ENCODE data around the gene SENP5. TPM values are rescaled to one million over a fixed set of nuclear protein-coding genes. Genes with fewer than 3 reads are reported as not detected.

SENP5 gene
- total and polyA plus RNA-seq, 2 experiments from 2014 or later = 16.9 to 36.2 TPM

GRCh38 chr3:196979545-196979944 is 111.8 kb downstream of the SENP5 start:
- Histone ChIP-seq H3K4me3 (no peak overlapping the region), H3K36me3 (ENCODE audit: low read depth) (no peaks in the 10 kb centered on the region), H3K79me2 (ENCODE audit: insufficient read depth) (no peaks in the 10 kb centered on the region), H3K9ac (no peak overlapping the region), H3K4me1 (ENCODE audit: insufficient read depth) (no peaks in the 10 kb centered on the region; the same call in 1 of the 2 replicates), H3K27ac (no peak overlapping the region), H3K9me2 (ENCODE audit: insufficient read depth) (no peaks in the 10 kb centered on the region), H3K4me2 (ENCODE audit: unreplicated experiment) (no peak overlapping the region), H4K20me1 (ENCODE audit: insufficient read depth) (no peaks in the 10 kb centered on the region), H3F3A (ENCODE audit: insufficient read depth) (no peaks in the 10 kb centered on the region), H2AFZ (no peak overlapping the region), H3K9me3 (ENCODE audit: low read depth) (no peaks in the 10 kb centered on the region), H3K27me3 (replicated peaks; ENCODE audit: insufficient read depth) (0 out of 2 replicates have a peak, but pooled peaks cover 5% of the 10 kb centered on the region)
- WGBS, 2 experiments (ENCODE audit: low coverage in 1 of 2, low lambda C conversion rate in 2 of 2, missing lambda C conversion rate in 2 of 2) = 76 to 78% methylated on average over 10 of the region's 10 CpGs
- in situ Hi-C loops (cut with MboI) = loop anchor here (25.0 kb wide), 1 partner anchor 208 kb away; no protein-coding TSS in a partner anchor
- peak; percentile 83 for DNase-seq
- no peak for TF ChIP-seq EZH2phosphoT487 (IDR thresholded peaks at IDR 0.05; ENCODE audit: insufficient read depth, low read depth)
- TF ChIP-seq EZH2 (IDR thresholded peaks at IDR 0.05; ENCODE audit: insufficient read depth, poor library complexity, severe bottlenecking) = no peak

GRCh38 chr3:196981657-196982056 is 113.9 kb downstream of the SENP5 start:
- Histone ChIP-seq H3K4me2 (ENCODE audit: unreplicated experiment) (no peak overlapping the region), H3K27me3 (replicated peaks; ENCODE audit: insufficient read depth) (0 out of 2 replicates have a peak, but pooled peaks cover 5% of the 10 kb centered on the region), H2AFZ (no peak overlapping the region), H3K4me3 (no peak overlapping the region), H3K9ac (no peak overlapping the region), H3K9me3 (ENCODE audit: low read depth) (no peaks in the 10 kb centered on the region), H3K4me1 (ENCODE audit: insufficient read depth) (no peaks in the 10 kb centered on the region; the same call in 1 of the 2 replicates), H4K20me1 (ENCODE audit: insufficient read depth) (no peaks in the 10 kb centered on the region), H3K79me2 (ENCODE audit: insufficient read depth) (no peaks in the 10 kb centered on the region), H3F3A (ENCODE audit: insufficient read depth) (no peaks in the 10 kb centered on the region), H3K9me2 (ENCODE audit: insufficient read depth) (no peaks in the 10 kb centered on the region), H3K27ac (no peak overlapping the region), H3K36me3 (ENCODE audit: low read depth) (no peaks in the 10 kb centered on the region)
- WGBS, 2 experiments (ENCODE audit: low coverage in 1 of 2, low lambda C conversion rate in 2 of 2, missing lambda C conversion rate in 2 of 2) = 81 to 89% methylated on average over 13 of the region's 13 CpGs
- no peak for DNase-seq
- in situ Hi-C loops (cut with MboI) = loop anchor here (25.0 kb wide), 1 partner anchor 206 kb away; no protein-coding TSS in a partner anchor
- TF ChIP-seq EZH2phosphoT487 (IDR thresholded peaks at IDR 0.05; ENCODE audit: insufficient read depth, low read depth) (no peak), EZH2 (IDR thresholded peaks at IDR 0.05; ENCODE audit: insufficient read depth, poor library complexity, severe bottlenecking) (no peak)

DNA sequence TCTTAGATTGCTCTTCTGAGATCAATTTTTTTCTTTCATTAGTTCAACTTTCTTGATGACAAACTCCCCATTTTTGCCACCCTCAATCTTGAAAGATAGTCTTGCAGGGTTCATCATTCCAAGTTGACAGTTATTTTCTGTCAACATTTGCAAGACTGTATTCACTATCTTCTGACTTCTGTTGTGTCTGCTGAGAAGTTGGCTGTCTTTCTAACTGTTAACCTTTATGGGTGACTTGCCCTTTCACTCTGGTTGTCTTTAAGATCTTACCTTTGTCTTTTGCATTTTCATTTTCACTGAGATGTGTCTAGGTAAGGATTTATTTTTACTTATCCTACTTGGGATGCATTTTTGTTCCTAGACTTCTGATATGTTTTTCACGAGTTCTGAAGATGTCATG is 115.5 kb downstream of the SENP5 start:
- no peak overlapping the region for H3K4me3 ChIP-seq
- no peak overlapping the region for H3K27ac ChIP-seq
- DNase-seq = no peak
- no peaks in the 10 kb centered on the region for H3K79me2 ChIP-seq (ENCODE audit: insufficient read depth)
- no peak overlapping the region for H2AFZ ChIP-seq
- no peaks in the 10 kb centered on the region for H3K36me3 ChIP-seq (ENCODE audit: low read depth)
- 0 out of 2 replicates have a peak, but pooled peaks cover 5% of the 10 kb centered on the region for H3K27me3 ChIP-seq (replicated peaks; ENCODE audit: insufficient read depth)
- no peak overlapping the region for H3K9ac ChIP-seq
- TF ChIP-seq EZH2 (IDR thresholded peaks at IDR 0.05; ENCODE audit: insufficient read depth, poor library complexity, severe bottlenecking) = no peak
- no peak for TF ChIP-seq EZH2phosphoT487 (IDR thresholded peaks at IDR 0.05; ENCODE audit: insufficient read depth, low read depth)
- H3K4me1 ChIP-seq (ENCODE audit: insufficient read depth) = no peaks in the 10 kb centered on the region; the same call in 1 of the 2 replicates
- no peaks in the 10 kb centered on the region for H3K9me3 ChIP-seq (ENCODE audit: low read depth)
- H3K9me2 ChIP-seq (ENCODE audit: insufficient read depth) = no peaks in the 10 kb centered on the region
- WGBS, 2 experiments (ENCODE audit: low coverage in 1 of 2, low lambda C conversion rate in 2 of 2, missing lambda C conversion rate in 2 of 2) = 9 to 31% methylated on average over 1 of the region's 1 CpG
- no peaks in the 10 kb centered on the region for H4K20me1 ChIP-seq (ENCODE audit: insufficient read depth)
- H3F3A ChIP-seq (ENCODE audit: insufficient read depth) = no peaks in the 10 kb centered on the region
- in situ Hi-C loops (cut with MboI) = loop anchor here (25.0 kb wide), 1 partner anchor 204 kb away; no protein-coding TSS in a partner anchor
- no peak overlapping the region for H3K4me2 ChIP-seq (ENCODE audit: unreplicated experiment)

Other genes starting within 250 kb of the SENP5 start
- 0.22 TPM in 1 of 2 replicates, not detected in the other for gene NRROS, start 228.2 kb upstream of the SENP5 start, total RNA-seq (2014; rRNA removed; shearing (Covaris generic))
- not detected in 2 replicates for gene NRROS, start 228.2 kb upstream of the SENP5 start, polyA plus RNA-seq (2016; fragmentation: Nextera tagmentation; extraction: Ambion mirVana)
- gene CEP19, start 155.7 kb upstream of the SENP5 start, total RNA-seq (2014; rRNA removed; shearing (Covaris generic)) = 5.4 and 5.6 TPM in 2 replicates
- gene CEP19, start 155.7 kb upstream of the SENP5 start, polyA plus RNA-seq (2016; fragmentation: Nextera tagmentation; extraction: Ambion mirVana) = 4.5 and 5.7 TPM in 2 replicates
- gene PIGX, start 155.5 kb upstream of the SENP5 start, total RNA-seq (2014; rRNA removed; shearing (Covaris generic)) = 27.6 and 37.3 TPM in 2 replicates
- gene PIGX, start 155.5 kb upstream of the SENP5 start, polyA plus RNA-seq (2016; fragmentation: Nextera tagmentation; extraction: Ambion mirVana) = 36.0 and 37.3 TPM in 2 replicates
- 22.6 and 24.4 TPM in 2 replicates for gene PAK2, start 128.1 kb upstream of the SENP5 start, total RNA-seq (2014; rRNA removed; shearing (Covaris generic))
- 29.4 and 30.5 TPM in 2 replicates for gene PAK2, start 128.1 kb upstream of the SENP5 start, polyA plus RNA-seq (2016; fragmentation: Nextera tagmentation; extraction: Ambion mirVana)
- gene NCBP2, start 74.6 kb downstream of the SENP5 start, total RNA-seq (2014; rRNA removed; shearing (Covaris generic)) = 75.3 and 81.9 TPM in 2 replicates
- gene NCBP2, start 74.6 kb downstream of the SENP5 start, polyA plus RNA-seq (2016; fragmentation: Nextera tagmentation; extraction: Ambion mirVana) = 107 TPM in 2 replicates
- gene PIGZ, start 100.9 kb downstream of the SENP5 start, total RNA-seq (2014; rRNA removed; shearing (Covaris generic)) = 3.9 and 5.7 TPM in 2 replicates
- 7.6 and 9.6 TPM in 2 replicates for gene PIGZ, start 100.9 kb downstream of the SENP5 start, polyA plus RNA-seq (2016; fragmentation: Nextera tagmentation; extraction: Ambion mirVana)
- 0.86 and 0.89 TPM in 2 replicates for gene MELTF, start 161.9 kb downstream of the SENP5 start, total RNA-seq (2014; rRNA removed; shearing (Covaris generic))
- gene MELTF, start 161.9 kb downstream of the SENP5 start, polyA plus RNA-seq (2016; fragmentation: Nextera tagmentation; extraction: Ambion mirVana) = 0.94 and 1.1 TPM in 2 replicates

Measured in GM23248 (cell line).